Activated T-cell treated with anti-CD3 and anti-CD28 coated beads for 4 hours (primary cell): Measurements from ENCODE around the gene OR2V1.
"Not testable (repeated sequence)": the region's sequence is repeated elsewhere in the genome, so short reads cannot be mapped to it uniquely, and the experiment has no call there.

Experiments
- DNase-seq: peaks from one replicate; pipeline ENCODE4 v3.0.0-alpha.2; 2020

OR2V1 gene

DNA sequence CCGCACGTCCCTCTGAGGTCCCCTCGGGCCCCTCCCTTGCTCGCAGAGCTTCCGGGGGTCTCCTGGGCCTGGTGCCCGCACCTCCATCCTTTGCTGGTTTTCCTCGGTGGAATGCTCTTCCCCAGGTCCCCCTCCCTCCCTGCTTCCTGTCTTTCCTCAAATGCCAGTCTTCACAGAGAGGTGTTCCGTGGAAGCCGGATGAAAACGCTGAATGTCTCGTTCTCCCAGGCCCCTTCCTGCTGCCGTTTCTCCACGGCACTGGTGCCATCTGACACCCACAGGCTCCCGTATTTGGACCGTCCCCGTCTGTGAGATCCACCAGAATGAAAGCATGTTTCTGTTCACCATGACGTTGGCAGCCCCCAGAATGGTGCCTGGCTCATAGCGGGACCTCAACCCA is 4.1 kb downstream of the OR2V1 start:
- no peak for DNase-seq

DNA sequence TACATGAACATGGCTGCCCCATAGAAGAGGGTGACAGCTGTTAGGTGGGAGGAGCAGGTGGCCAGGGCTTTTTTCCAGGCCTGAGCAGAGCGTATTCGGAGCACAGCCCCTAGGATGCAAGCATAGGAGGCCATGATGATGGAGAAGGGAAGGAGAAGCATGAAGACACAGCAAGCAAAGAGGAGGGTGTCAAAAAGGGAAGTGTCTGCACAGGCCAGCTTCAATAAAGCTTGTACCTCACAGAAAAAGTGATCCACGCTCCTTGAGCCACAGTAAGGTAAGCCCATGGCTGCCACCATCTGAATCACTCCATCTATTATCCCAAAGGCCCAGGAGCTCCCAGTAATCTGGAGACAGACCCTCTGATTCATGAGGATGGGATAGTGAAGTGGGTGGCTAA is 6.4 kb downstream of the OR2V1 start:
- DNase-seq: no peak

DNA sequence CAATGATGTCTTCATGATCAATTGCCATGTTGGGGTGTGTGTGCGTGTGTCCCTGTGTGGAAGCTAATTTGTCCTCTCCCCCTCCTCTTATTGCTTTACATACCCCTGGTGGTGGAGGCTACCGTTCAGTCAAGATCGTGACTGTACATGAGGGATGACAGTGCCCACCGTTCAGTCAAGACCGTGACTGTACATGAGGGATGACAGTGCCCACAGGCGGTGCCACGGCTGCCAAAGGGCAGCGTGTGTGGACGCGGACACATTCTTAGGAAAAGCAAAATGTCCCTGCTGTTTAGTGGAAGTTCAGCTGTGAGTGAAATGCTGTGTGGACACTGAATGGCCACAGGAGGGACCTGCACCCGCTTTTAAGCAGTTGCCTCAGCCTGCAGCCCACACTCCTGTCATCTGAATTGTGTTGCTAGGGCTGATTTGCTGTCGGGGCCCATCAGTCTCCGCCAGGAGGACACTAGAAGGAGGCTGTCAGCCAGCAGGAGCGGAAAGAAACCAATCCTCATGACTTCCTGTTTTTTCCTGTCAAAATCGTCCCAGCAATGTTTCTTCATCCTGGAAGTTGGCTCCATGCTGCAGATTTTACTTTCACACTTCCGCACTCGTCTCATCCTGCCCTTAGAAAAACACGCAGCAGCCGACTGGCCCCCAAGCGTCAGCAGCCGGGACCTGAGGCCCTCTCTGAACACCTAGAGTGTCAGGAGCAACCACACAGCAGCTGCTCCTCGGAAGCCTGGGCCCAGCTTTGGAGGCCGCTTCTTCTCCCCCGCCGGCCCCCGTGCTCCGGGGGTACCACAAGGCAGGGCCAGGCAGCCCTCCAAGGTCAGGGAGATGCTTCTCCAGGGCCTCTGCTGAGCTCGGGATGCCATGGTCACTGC is 9.1 kb downstream of the OR2V1 start:
- no peak for DNase-seq

DNA sequence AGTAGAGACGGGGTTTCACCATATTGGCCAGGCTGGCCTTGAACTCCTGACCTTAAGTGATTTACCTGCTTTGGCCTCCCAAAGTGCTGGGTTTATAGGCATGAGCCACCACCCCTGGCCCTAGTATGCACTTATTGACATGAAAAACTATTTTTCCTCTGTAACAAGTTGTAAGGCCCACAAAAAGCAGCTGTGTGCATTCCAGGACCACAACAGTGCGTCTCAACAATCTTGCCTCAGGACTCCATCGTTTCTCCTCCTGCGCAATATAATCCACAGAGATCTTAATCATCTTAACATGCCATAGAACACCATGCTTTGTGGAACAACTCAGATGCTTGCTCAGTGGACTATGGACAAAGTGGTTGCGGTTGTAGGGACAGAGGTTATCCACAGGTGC is 10.2 kb downstream of the OR2V1 start:
- no peak for DNase-seq

DNA sequence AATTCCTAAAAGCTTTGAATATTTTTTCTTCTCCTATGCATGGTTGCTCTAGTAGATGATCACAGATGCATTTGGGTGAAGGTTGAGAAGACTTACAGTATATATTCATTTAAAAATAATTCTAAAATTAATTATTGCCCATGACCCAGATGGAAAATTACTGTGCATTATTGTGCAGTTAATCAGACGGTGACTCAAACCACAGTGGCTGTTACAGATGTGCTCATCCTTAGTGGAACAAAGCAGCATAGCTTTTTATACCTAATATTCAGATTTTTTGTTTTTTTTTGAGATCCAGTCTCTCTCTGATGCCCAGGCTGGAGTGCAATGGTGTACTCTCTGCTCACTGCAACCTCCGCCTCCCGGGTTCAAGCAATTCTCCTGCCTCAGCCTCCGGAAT is 10.7 kb downstream of the OR2V1 start:
- DNase-seq: no peak

DNA sequence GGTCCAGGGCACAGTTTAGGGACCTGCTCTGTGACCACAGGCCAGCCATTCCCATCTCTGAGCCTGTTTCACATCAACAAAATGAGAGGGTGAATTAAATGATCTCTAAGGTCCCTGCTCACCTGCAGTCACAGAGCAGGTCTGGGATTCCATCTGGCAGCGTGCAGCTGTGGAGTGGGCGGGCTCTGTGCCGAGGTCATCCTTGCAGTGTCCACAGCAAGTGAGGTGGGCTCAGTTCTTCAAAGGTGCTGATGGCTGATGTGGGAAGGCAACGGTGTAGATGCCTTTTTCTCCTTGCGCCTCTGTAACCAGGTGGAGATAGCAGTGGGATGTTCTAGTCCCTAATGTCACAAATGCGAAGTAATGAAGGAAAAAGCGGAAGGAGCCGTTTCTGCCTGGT is 11.9 kb downstream of the OR2V1 start:
- DNase-seq: no peak

DNA sequence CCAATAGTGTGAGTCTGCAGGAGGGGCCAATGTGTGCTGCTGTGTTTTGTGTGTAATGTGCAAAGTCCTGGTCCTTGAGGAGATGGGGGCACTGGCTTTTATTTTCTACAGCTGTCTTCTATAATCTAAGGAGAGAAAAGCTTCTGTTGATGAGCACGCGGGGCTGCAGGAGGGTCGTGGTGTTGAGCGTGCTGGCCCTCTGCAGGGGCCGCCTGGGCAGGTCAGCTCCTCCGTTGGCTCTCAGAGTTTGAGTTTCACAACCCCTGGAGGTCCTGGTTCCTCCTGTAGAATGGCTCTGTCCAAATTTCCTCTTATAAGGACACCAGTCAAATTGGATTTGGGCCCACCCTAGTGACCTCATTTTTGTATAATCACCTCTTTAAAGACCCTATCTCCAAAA is 12.6 kb downstream of the OR2V1 start:
- no peak for DNase-seq

DNA sequence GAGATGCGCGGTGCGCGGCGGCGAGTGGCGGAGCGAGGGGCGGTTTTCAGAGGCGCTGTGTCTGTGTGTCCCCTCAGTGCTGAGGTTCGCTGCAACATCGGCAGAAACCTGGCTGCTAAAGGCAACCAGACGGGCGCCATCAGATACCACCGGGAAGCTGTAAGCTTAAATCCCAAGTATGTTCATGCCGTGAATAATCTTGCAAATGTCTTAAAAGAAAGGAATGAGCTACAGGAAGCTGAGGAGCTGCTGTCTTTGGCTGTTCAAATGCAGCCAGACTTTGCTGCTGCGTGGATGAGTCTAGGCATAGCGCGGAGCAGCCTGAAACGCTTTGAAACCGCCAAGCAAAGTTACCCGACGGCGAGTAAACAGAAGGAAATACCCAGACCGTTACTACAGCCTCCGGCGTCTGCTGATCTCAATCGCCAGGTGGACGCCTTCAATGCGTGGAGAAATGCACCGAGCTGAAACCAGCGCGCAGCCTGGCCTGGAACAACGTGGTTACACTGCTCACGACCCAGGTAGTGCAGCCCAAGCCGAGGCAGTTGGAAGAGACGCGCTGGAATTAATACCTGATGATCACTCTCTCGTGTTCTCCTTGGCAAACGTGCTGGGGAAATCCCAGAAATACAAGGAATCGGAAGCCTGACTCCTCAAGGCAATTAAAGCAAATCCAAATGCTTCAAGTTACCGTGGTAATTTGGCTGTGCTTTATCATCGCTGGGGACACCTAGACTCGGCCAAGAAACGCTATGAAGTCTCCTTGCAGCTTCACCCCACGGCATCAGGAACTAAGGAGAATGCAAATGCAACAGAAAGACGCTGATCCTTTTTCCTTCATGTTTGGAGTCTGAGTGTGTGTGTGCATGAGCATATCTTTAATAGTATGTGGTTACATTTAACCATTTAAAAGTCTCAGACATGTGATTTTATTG is 15.9 kb downstream of the OR2V1 start:
- no peak for DNase-seq

DNA sequence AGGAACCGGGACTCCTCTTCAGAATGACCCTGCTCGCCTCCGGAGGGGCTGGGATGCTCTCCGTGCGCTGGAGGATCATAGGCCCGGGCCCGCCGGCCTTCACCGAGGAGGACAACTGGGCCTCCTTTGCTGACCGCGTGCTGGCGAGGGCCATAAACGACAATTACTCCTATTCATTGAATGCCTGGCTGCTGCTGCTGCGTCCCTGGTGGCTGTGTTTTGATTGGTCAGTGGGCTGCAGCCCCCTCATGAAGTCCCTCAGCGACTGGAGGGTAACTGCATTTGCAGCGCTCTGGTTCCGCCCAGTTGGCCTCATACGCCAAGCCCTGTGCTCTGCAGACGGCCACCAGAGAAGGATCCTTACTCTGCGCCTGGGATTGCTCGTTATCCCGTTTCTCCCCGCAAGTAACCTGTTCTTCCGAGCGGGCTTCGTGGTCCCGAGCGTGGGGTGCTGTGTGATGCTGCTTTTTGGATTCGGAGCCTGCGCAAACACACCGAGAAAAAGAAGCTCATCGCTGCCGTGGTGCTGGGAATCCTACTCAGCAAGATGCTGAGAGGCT is 16.6 kb downstream of the OR2V1 start:
- no peak for DNase-seq

DNA sequence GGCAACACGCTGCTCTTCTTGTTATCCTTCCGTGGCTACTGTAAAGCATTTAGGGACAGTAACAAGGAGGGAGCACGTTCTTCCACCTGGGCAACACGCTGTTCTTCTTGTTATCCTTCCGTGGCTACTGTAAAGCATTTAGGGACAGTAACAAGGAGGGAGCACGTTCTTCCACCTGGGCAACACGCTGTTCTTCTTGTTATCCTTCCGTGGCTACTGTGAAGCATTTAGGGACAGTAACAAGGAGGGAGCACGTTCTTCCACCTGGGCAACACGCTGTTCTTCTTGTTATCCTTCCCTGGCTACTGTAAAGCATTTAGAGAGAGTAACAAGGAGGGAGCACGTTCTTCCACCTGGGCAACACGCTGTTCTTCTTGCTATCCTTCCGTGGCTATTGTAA is 17.4 kb downstream of the OR2V1 start:
- DNase-seq: not testable (repeated sequence)

DNA sequence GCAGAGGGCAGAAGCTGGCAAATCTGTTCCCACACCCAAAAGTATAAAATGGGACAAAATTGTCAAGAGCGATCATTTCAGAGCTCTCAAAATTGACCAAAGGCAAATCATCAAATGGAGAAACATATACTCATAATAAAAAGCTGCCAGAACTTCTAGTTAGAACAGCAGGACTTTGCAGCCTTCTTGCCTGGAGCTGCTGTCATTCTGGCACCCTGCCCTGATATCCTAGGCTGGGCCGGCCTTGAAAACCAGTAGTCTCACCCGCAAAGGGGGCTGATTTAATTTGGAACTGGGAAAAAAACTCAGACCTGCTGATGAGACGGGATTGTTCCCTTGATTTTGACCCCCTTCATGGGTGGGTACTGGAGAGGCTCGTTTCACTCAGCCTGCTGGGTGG is 18.5 kb downstream of the OR2V1 start:
- no peak for DNase-seq

DNA sequence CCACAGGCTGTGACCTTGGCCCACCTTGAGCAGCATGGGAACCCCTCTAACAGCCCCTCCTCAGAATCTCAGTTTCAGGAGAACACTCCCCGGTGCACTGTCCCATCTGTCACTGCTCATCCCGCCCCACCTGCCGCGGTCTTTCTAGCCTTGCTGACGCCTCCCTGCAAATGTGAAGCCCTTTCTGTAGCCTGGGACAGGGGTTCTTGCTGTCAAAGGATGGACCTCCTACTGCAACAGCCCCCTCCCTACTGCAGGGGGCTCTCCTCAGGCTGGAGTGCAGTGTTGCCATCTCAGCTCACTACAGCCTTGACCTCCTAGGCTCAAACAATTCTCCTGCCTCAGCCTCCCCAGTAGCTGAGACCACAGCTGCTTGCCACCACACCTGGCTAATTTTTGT is 20.0 kb downstream of the OR2V1 start:
- no peak for DNase-seq

DNA sequence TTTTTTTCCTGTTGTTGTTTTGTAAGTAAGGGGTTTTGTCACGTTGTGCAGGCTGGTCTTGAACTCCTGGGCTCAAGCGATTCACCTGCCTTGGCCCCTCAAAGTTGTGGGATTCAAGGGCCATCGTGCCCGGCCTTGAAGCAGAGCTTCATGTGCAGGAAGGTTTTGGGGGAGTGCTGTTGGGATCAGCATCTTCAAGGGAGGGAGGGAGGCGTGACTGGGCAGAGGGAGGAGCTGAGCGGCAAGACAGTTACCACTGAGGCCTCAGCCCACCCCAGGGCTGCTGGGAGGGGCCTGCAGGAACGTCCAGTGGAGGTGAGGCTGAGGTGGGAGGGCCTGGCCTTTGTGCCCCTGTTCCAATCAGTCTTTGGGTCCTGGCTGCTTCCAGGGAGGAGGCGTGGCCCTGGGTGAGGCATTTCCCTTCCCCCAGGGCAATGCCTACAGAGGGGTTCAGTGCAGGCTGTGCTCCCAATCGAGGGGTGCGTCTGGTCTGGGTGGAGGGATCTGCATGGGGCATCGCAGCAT is 21.4 kb downstream of the OR2V1 start:
- no peak for DNase-seq

DNA sequence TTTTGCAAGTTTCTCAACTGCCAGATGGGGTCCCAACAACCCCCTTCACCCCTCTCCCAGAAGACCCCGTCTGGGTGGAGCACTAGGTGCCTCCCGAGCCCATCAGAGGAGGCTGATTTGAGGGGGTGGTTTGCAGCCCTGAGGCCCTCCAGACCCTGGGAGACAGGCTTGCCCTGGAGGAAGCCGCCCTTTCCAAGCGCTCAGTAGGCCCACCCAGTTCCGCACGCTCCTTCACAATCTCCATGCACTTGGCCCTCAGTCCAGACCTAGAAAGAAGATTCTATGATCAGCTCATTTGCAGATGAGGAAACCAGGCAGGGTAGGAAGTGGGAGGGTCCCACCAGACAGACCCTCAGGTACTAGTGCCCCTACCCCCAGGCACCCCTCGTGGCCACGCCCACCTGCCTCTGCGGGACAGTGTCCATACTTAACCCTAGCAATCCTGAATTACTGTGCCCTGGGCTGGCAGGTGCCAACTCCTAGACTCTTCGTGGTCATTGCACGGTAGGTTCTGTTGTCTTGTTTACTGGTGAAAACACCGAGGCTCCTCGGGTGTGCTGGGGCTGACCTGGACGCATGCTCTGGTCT is 22.3 kb downstream of the OR2V1 start:
- no peak for DNase-seq

DNA sequence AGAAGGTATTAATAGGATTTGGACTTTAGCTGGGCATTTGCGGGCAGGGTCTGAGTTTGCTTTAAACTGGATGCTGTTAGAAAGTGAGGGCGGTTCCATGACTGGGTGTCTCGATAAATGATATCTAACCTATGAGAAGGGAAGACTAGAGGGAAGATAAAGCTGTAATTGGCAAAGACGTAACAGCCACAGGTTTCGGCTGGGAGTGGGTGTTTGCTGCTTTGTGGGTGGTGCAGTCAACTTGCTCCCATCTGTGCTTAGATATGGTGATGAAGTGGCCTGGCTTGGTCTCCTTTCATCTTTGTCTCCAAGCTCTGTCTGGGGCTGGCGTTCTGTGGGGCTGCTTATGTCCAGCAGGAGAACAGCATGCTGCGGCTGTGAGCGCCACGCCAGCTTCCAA is 23.3 kb downstream of the OR2V1 start:
- no peak for DNase-seq

DNA sequence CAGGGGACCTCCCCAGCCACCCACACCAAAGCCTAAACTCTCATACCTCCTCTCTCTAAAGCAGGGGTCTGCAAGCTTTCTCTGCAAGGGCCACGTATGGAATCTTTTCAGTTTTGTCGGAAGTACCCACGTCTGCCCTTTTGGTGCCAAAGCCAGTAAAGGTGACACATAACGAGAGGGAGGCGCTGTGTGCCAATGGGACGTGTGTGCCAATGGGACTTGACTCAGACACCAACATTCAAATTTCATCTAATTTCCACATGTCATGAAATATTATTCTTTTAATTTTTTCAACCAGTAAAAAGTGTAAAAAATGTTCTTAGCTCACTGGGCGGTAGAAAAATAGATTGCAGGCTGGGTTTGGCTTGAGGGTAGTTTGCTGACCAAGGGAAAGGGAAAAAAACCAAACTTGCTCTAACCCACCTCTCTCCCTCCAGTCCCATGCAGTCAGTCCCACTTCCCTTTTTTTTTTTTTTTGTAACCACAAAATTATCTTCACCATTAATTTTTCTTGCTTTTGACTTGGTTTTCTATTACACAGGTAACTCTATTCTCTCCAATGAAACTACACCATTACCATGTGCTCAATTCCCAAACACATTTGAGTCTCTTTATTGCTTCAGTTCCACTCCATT is 25.5 kb downstream of the OR2V1 start:
- no peak for DNase-seq

DNA sequence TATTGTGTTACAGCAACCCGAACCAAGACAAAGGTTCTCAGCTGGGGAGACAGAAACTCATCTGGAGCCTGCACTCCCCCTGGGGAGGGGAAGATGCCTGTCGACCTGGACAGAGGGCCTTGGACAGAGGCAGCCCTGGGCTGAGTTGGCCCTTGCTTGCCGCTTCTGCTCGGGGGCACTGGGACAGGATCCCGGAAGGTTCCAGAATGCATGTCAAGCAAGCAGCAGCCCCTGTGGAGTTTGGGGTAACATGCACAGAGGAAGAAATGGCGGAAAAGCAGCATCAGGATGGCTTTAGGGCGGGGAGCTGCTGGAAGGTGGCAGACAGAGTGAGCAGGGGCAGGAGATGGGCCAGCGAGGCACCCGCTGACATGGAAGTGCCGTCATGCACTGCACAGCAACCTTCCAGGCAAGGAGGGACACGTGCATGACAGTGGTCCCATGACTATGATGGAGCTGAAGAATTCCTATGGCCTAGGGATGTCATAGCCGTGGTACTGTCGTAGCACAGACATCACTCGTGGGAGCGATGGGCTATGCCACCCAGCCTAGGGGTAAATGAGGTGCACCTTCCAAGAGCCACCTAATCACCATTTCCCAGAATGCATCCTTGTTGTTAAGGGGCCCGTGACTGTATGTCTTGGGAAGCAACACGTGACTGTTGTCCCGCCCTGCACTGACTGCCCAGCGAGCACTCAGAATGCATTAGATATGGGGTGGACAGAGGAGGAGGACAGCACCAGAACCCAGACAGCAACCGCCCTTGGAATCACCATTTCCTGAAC is 26.2 kb downstream of the OR2V1 start:
- DNase-seq: not testable (repeated sequence)

DNA sequence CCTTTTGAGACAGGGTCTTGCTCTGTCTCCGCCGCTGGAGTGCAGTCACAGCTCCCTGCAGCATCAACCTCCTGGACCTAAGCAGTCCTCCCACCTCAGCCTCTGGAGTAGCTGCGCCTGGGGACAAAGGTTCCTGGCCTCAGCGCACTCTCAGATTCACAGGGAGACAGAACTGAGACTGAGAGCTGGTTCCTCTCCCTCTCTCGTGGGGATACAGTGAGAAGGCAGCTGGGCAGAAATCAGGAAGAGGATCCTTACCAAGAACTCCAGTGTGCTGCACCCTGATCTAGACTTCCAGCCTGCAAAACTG is 26.8 kb downstream of the OR2V1 start:
- not testable (repeated sequence) for DNase-seq

DNA sequence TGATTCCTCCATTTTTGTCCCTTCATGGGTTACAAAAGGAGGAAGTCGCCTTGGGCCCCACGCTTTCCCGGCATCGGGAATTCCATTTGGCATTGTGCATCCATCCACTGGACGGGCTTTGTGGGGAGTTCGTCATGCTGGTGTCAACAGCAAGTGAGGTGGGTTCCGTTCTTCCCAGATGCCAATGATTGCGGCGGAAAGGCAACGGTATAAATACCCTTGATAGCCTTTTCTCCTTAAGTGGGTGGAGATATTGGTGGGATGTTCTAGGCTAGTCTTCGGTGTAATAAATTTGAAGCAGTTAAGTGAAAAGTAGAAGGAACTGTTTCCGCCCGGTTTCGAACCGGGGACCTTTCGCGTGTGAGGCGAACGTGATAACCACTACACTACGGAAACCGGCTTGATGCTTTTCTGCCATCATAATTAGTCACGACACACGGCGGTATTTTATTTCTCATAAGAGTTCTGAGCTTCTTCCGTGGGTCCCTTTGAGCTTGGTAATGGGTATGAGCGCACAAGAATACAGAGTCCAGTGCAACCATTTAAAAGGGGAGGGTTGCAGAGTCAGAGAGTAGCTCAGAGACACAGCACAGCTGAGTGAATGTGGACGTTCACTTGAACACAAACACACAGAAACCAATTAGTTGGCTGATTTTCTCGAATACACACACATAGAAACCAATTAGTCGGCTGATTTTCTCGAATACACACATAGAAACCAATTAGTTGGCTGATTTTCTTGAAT is 28.9 kb downstream of the OR2V1 start:
- DNase-seq: not testable (repeated sequence)

DNA sequence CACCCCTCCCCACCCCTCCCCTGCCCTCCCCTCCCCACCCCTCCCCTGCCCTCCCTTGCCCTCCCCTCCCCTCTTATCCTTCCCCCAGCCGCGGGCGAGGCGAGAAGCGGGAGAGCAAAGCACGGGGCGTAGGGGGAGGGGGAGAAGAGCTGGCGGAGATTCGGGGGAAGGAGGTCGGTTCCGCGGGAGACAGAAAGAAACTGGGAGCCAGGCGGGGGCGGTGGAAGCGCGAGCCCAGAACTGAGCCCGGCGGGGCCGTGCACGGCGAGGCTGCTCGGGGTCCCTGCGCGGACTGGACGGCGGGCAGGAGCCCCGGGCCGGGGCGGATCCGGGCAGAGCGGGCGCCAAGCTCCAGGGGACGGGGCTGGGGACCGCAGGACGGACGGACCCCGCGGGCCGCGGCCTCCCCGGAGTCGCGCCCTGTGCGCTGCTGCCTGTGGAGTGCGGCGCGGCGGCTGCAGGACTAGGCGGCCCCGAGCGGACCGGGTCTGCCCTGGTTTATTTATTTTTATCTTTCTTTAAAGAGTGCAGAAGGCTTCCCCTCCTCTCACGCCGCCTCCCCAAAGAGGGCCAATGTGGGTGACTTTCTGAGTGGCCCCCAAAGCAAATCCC is 29.8 kb downstream of the OR2V1 start:
- DNase-seq: not testable (repeated sequence)
